ENCODE data around the gene TIMM17B.
"Not testable (repeated sequence)": the region's sequence is repeated elsewhere in the genome, so short reads cannot be mapped to it uniquely, and the experiment has no call there.

DNA sequence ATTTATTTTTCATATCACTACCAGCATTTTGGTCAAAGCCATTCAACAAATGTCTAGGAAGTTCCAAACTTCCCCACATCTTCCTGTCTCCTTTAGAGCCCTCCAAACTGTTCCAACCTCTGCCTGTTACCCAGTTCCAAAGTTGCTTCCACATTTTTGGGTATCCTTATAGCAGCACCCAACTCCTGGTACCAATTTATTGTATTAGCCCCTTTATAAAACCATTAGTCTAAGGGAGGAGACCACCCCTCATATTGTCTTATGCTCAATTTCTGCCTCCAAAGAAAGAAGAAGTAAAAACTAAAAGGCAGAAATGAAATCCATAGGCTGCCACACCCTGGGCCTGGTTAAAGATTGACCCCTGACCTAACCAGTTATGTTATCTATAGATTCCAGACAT lies 44.1 kb downstream of the TIMM17B start:
- TF ChIP-seq, protein P1, sequence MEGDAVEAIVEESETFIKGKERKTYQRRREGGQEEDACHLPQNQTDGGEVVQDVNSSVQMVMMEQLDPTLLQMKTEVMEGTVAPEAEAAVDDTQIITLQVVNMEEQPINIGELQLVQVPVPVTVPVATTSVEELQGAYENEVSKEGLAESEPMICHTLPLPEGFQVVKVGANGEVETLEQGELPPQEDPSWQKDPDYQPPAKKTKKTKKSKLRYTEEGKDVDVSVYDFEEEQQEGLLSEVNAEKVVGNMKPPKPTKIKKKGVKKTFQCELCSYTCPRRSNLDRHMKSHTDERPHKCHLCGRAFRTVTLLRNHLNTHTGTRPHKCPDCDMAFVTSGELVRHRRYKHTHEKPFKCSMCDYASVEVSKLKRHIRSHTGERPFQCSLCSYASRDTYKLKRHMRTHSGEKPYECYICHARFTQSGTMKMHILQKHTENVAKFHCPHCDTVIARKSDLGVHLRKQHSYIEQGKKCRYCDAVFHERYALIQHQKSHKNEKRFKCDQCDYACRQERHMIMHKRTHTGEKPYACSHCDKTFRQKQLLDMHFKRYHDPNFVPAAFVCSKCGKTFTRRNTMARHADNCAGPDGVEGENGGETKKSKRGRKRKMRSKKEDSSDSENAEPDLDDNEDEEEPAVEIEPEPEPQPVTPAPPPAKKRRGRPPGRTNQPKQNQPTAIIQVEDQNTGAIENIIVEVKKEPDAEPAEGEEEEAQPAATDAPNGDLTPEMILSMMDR (IDR thresholded peaks at IDR 0.05; ENCODE audit: low read depth, low read length) = not testable (repeated sequence)
- not testable (repeated sequence) for TF ChIP-seq EZH2phosphoT487 (IDR thresholded peaks at IDR 0.05; ENCODE audit: low read depth)

Data from OCI-LY3 (cell line).